ENCODE results near the gene RAD51AP2. TPM values are rescaled to one million over a fixed set of nuclear protein-coding genes. Genes with fewer than 3 reads are reported as not detected.

Gene RAD51AP2
- total and polyA plus RNA-seq, 2 of the 13 experiments (the other 11 are each of a cell fraction or from before 2014, with no cell fraction given), result 0.11 to 0.12 TPM

DNA sequence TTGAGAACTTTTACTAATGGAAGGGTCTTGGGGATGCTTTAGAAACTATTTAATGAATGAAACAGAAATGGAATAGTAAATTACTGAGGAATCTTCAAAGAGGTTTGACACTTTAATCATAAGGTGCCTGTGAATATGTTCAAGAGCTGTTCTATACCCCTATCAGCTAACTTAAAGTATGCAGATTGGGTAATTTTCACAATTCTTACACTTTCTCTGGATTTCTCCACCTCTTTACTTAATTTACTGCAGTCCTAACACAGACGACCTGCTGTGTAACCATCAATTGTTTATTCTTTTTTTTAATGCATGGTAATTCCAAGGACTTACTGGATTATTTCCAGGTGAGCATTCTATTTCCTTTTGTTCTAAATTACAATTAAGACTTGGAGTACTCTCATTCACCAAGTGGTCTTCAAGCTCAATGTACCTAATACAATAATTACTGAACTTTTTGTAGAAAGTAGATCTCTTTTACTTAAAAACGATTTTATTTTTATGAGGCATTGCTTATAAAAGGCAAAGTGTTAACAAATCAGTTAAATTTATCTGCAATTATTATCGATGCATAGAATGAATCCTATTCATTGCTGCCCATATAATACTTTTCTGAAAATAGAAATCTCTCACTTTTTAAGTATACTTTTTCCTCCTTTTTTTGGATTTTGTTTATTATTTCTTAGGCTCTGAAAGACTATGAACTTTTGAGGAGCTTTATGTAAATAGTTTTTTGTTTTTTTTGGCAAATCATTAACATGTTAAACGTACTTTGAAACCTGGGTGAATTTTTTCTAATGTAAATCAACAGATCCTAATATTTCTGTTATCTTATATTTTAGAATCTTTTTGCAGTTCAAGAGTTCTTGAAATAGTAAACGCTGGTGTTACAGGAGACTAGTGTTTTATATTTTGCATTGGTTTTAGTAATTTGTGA lies 27.7 kb upstream of the RAD51AP2 start (continued):
- TF ChIP-seq, protein P1, sequence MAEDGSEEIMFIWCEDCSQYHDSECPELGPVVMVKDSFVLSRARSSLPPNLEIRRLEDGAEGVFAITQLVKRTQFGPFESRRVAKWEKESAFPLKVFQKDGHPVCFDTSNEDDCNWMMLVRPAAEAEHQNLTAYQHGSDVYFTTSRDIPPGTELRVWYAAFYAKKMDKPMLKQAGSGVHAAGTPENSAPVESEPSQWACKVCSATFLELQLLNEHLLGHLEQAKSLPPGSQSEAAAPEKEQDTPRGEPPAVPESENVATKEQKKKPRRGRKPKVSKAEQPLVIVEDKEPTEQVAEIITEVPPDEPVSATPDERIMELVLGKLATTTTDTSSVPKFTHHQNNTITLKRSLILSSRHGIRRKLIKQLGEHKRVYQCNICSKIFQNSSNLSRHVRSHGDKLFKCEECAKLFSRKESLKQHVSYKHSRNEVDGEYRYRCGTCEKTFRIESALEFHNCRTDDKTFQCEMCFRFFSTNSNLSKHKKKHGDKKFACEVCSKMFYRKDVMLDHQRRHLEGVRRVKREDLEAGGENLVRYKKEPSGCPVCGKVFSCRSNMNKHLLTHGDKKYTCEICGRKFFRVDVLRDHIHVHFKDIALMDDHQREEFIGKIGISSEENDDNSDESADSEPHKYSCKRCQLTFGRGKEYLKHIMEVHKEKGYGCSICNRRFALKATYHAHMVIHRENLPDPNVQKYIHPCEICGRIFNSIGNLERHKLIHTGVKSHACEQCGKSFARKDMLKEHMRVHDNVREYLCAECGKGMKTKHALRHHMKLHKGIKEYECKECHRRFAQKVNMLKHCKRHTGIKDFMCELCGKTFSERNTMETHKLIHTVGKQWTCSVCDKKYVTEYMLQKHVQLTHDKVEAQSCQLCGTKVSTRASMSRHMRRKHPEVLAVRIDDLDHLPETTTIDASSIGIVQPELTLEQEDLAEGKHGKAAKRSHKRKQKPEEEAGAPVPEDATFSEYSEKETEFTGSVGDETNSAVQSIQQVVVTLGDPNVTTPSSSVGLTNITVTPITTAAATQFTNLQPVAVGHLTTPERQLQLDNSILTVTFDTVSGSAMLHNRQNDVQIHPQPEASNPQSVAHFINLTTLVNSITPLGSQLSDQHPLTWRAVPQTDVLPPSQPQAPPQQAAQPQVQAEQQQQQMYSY (CRISPR knock-in tag; IDR thresholded peaks at IDR 0.05), result no peak; the same call in 1 of the 2 replicates
- no peak for TF ChIP-seq MIER2 (CRISPR knock-in tag; IDR thresholded peaks at IDR 0.05)
- no peak for TF ChIP-seq NR2C2 (CRISPR knock-in tag; IDR thresholded peaks at IDR 0.05; ENCODE audit: borderline replicate concordance)
- TF ChIP-seq, protein P2, sequence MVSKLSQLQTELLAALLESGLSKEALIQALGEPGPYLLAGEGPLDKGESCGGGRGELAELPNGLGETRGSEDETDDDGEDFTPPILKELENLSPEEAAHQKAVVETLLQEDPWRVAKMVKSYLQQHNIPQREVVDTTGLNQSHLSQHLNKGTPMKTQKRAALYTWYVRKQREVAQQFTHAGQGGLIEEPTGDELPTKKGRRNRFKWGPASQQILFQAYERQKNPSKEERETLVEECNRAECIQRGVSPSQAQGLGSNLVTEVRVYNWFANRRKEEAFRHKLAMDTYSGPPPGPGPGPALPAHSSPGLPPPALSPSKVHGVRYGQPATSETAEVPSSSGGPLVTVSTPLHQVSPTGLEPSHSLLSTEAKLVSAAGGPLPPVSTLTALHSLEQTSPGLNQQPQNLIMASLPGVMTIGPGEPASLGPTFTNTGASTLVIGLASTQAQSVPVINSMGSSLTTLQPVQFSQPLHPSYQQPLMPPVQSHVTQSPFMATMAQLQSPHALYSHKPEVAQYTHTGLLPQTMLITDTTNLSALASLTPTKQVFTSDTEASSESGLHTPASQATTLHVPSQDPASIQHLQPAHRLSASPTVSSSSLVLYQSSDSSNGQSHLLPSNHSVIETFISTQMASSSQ (IDR thresholded peaks at IDR 0.05; ENCODE audit: low read depth), result peak; percentile 97
- TF ChIP-seq, protein P2 (CRISPR knock-in tag; IDR thresholded peaks at IDR 0.05; ENCODE audit: borderline replicate concordance), result peak; percentile 94; the same call in 1 of the 2 replicates
- no peak for TF ChIP-seq ZSCAN21 (CRISPR knock-in tag; IDR thresholded peaks at IDR 0.05; ENCODE audit: borderline replicate concordance)
- no peak for TF ChIP-seq SOX13 (IDR thresholded peaks at IDR 0.05)
- peak in 1 of 2 experiments; percentile 20; a peak in 1 of 4 replicates for TF ChIP-seq SOX13 (CRISPR knock-in tag; conservative IDR thresholded peaks at IDR 0.05 in 1 of 2, IDR thresholded peaks at IDR 0.05 in 1 of 2)
- TF ChIP-seq, protein P3, sequence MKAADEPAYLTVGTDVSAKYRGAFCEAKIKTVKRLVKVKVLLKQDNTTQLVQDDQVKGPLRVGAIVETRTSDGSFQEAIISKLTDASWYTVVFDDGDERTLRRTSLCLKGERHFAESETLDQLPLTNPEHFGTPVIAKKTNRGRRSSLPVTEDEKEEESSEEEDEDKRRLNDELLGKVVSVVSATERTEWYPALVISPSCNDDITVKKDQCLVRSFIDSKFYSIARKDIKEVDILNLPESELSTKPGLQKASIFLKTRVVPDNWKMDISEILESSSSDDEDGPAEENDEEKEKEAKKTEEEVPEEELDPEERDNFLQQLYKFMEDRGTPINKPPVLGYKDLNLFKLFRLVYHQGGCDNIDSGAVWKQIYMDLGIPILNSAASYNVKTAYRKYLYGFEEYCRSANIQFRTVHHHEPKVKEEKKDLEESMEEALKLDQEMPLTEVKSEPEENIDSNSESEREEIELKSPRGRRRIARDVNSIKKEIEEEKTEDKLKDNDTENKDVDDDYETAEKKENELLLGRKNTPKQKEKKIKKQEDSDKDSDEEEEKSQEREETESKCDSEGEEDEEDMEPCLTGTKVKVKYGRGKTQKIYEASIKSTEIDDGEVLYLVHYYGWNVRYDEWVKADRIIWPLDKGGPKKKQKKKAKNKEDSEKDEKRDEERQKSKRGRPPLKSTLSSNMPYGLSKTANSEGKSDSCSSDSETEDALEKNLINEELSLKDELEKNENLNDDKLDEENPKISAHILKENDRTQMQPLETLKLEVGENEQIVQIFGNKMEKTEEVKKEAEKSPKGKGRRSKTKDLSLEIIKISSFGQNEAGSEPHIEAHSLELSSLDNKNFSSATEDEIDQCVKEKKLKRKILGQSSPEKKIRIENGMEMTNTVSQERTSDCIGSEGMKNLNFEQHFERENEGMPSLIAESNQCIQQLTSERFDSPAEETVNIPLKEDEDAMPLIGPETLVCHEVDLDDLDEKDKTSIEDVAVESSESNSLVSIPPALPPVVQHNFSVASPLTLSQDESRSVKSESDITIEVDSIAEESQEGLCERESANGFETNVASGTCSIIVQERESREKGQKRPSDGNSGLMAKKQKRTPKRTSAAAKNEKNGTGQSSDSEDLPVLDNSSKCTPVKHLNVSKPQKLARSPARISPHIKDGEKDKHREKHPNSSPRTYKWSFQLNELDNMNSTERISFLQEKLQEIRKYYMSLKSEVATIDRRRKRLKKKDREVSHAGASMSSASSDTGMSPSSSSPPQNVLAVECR (CRISPR knock-in tag; IDR thresholded peaks at IDR 0.05; ENCODE audit: borderline replicate concordance), result no peak
- peak; percentile 62; the same call in 1 of the 2 replicates for TF ChIP-seq KDM5A (IDR thresholded peaks at IDR 0.05; ENCODE audit: borderline replicate concordance, low read length)
- no peak for TF ChIP-seq ERF (CRISPR knock-in tag; IDR thresholded peaks at IDR 0.05)
- TF ChIP-seq, protein P4, sequence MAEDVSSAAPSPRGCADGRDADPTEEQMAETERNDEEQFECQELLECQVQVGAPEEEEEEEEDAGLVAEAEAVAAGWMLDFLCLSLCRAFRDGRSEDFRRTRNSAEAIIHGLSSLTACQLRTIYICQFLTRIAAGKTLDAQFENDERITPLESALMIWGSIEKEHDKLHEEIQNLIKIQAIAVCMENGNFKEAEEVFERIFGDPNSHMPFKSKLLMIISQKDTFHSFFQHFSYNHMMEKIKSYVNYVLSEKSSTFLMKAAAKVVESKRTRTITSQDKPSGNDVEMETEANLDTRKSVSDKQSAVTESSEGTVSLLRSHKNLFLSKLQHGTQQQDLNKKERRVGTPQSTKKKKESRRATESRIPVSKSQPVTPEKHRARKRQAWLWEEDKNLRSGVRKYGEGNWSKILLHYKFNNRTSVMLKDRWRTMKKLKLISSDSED (CRISPR knock-in tag; IDR thresholded peaks at IDR 0.05), result no peak
- peak; percentile 28; the same call in 1 of the 2 replicates for TF ChIP-seq HMG20A (CRISPR knock-in tag; IDR thresholded peaks at IDR 0.05; ENCODE audit: borderline replicate concordance)
- TF ChIP-seq ZNF383 (CRISPR knock-in tag; IDR thresholded peaks at IDR 0.05; ENCODE audit: borderline replicate concordance), result no peak

Data from HepG2 (cell line).